ENCODE data around the gene KRT6A. TPM values are rescaled to one million over a fixed set of nuclear protein-coding genes. Genes with fewer than 3 reads are reported as not detected.

The KRT6A gene
- total and polyA plus RNA-seq, 2 of the 8 experiments (the other 6 are each of a cell fraction or from before 2014, with no cell fraction given): 0.11 TPM; not detected in 1

- TF ChIP-seq USF2 (IDR thresholded peaks at IDR 0.05; ENCODE audit: low read length) (no peak), POLR2AphosphoS5 (IDR thresholded peaks at IDR 0.05; ENCODE audit: low read depth, low read length) (no peak), KDM5A (IDR thresholded peaks at IDR 0.05; ENCODE audit: low read length) (no peak), JUND (IDR thresholded peaks at IDR 0.05; ENCODE audit: low read length) (no peak)
Observed at GRCh38 chr12:52532636-52533035, 39.6 kb upstream of the KRT6A start (continued).
